Activated CD8-positive, alpha-beta T cell treated with anti-CD3 and anti-CD28 coated beads, Interleukin-2, amount 10 ng/mL, durations not matched to agents 7 days and 5 days (primary cell): ENCODE results near the gene SLC25A51. TPM values are rescaled to one million over a fixed set of nuclear protein-coding genes. Genes with fewer than 3 reads are reported as not detected.
"Not testable (repeated sequence)": the region's sequence is repeated elsewhere in the genome, so short reads cannot be mapped to it uniquely, and the experiment has no call there.

Source experiments
- ATAC-seq: fragments of 150-1000 bp; cut with Tn5 transposase; one replicate; pipeline ENCODE4 v1.10.0; 2021; ENCODE audit warnings: moderate library complexity
- CTCF ChIA-PET: fragments of 350-600 bp; sonication (Branson Sonifier 250); formaldehyde crosslinking; loops from one replicate; lab custom pipeline; 2021; ENCODE audit warnings: antibody characterized with exemption; lab: Charles Lee
- POLR2A ChIA-PET: fragments of 350-600 bp; sonication (Branson Sonifier 250); formaldehyde crosslinking; loops from one replicate; lab custom pipeline; 2021; ENCODE audit warnings: antibody characterized with exemption; lab: Charles Lee
- DNase-seq: peaks from one replicate; pipeline ENCODE4 v3.0.0-alpha.2; 2020
- H3K27ac Mint-ChIP-seq: one replicate; pipeline ENCODE4 v1.8.0; 2021; ENCODE audit warnings: mild to moderate bottlenecking, mixed read lengths
- H3K27me3 Mint-ChIP-seq: one replicate; pipeline ENCODE4 v1.8.0; 2021; ENCODE audit warnings: low read depth, mixed read lengths
- H3K36me3 Mint-ChIP-seq: one replicate; pipeline ENCODE4 v1.8.0; 2021; ENCODE audit warnings: low read depth, mixed read lengths
- H3K4me1 Mint-ChIP-seq: one replicate; pipeline ENCODE4 v1.8.0; 2021; ENCODE audit warnings: low read depth, mixed read lengths
- H3K4me3 Mint-ChIP-seq: one replicate; pipeline ENCODE4 v1.8.0; 2021; ENCODE audit warnings: mild to moderate bottlenecking, mixed read lengths
- H3K9me3 Mint-ChIP-seq: one replicate; pipeline ENCODE4 v1.8.0; 2022; ENCODE audit warnings: mixed read lengths; ENCODE audit not compliant: insufficient read depth
- total RNA-seq, 2 experiments: library from RNA; stranded (reverse); gene quantifications; one replicate each; pipeline ENCODE4 v1.2.3, GENCODE V29; 2021

SLC25A51 gene
- total RNA-seq, 2 experiments from 2014 or later, result 31.7 to 33.6 TPM

GRCh38 chr9:37887977-37888583 is 15.8 kb downstream of the SLC25A51 start:
- DNase-seq, H3K4me3 Mint-ChIP-seq, H3K9me3 Mint-ChIP-seq, H3K27ac Mint-ChIP-seq, CTCF ChIA-PET, H3K27me3 Mint-ChIP-seq, ATAC-seq, POLR2A ChIA-PET, H3K4me1 Mint-ChIP-seq: not testable (repeated sequence)
- peaks cover 47% of the 10 kb centered on the region for H3K36me3 Mint-ChIP-seq

- Mint-ChIP-seq H3K9me3 (no peaks in the 10 kb centered on the region), H3K36me3 (peaks cover 38% of the 10 kb centered on the region), H3K27me3 (no peaks in the 10 kb centered on the region), H3K27ac (no peak overlapping the region), H3K4me3 (no peak overlapping the region), H3K4me1 (peaks cover 8% of the 10 kb centered on the region)
- ATAC-seq (no peak), DNase-seq (no peak)
- CTCF ChIA-PET, result no interaction called here
- POLR2A ChIA-PET, result interaction anchor here (0.6 kb wide), 1 partner anchor 379 kb away, joined by 3 read pairs; no protein-coding TSS in a partner anchor
Measured at GRCh38 chr9:37880916-37881479, 22.9 kb downstream of the SLC25A51 start.

- DNase-seq (no peak), ATAC-seq (no peak)
- no peaks in the 10 kb centered on the region for H3K9me3 Mint-ChIP-seq
- CTCF ChIA-PET, result no interaction called here
- no peak overlapping the region for H3K4me3 Mint-ChIP-seq
- H3K36me3 Mint-ChIP-seq, result peaks cover 24% of the 10 kb centered on the region
- H3K27me3 Mint-ChIP-seq, result no peaks in the 10 kb centered on the region
- POLR2A ChIA-PET, result no interaction called here
- no peak overlapping the region for H3K27ac Mint-ChIP-seq
- no peaks in the 10 kb centered on the region for H3K4me1 Mint-ChIP-seq
Measured at GRCh38 chr9:37876376-37876775, 27.6 kb downstream of the SLC25A51 start.

- ATAC-seq (no peak), DNase-seq (no peak)
- Mint-ChIP-seq H3K4me1 (no peaks in the 10 kb centered on the region), H3K36me3 (peaks cover 14% of the 10 kb centered on the region), H3K9me3 (no peaks in the 10 kb centered on the region), H3K27me3 (no peaks in the 10 kb centered on the region), H3K4me3 (no peak overlapping the region), H3K27ac (no peak overlapping the region)
- POLR2A ChIA-PET, result no interaction called here
- CTCF ChIA-PET, result no interaction called here
Measured at GRCh38 chr9:37873955-37874354, 30.0 kb downstream of the SLC25A51 start.

GRCh38 chr9:37870799-37871176 is 33.1 kb downstream of the SLC25A51 start:
- POLR2A ChIA-PET, result interaction anchor here (0.6 kb wide), 2 partner anchors 86 to 586 kb away, joined by 3 read pairs; no protein-coding TSS in a partner anchor
- H3K9me3 Mint-ChIP-seq, result peaks cover 4% of the 10 kb centered on the region
- CTCF ChIA-PET, result interaction anchor here (1.0 kb wide), 1 partner anchor 121 kb away, joined by 3 read pairs; no protein-coding TSS in a partner anchor
- H3K27ac Mint-ChIP-seq, result no peak overlapping the region
- H3K27me3 Mint-ChIP-seq, result no peaks in the 10 kb centered on the region
- no peaks in the 10 kb centered on the region for H3K4me1 Mint-ChIP-seq
- peaks cover 7% of the 10 kb centered on the region for H3K36me3 Mint-ChIP-seq
- H3K4me3 Mint-ChIP-seq, result no peak overlapping the region
- DNase-seq (no peak), ATAC-seq (no peak)

- Mint-ChIP-seq H3K36me3 (peaks cover 7% of the 10 kb centered on the region), H3K4me1 (no peaks in the 10 kb centered on the region), H3K9me3 (peaks cover 4% of the 10 kb centered on the region), H3K27ac (no peak overlapping the region), H3K27me3 (no peaks in the 10 kb centered on the region), H3K4me3 (no peak overlapping the region)
- ChIA-PET POLR2A (interaction anchor here (0.6 kb wide), 2 partner anchors 86 to 586 kb away, joined by 3 read pairs; no protein-coding TSS in a partner anchor), CTCF (interaction anchor here (1.0 kb wide), 1 partner anchor 120 kb away, joined by 3 read pairs; no protein-coding TSS in a partner anchor)
- no peak for ATAC-seq
- no peak for DNase-seq
Measured at GRCh38 chr9:37870081-37870798, 33.7 kb downstream of the SLC25A51 start.

- Mint-ChIP-seq H3K4me1 (no peaks in the 10 kb centered on the region), H3K27me3 (no peaks in the 10 kb centered on the region), H3K4me3 (no peak overlapping the region), H3K36me3 (peaks cover 22% of the 10 kb centered on the region), H3K27ac (no peak overlapping the region), H3K9me3 (peaks cover 4% of the 10 kb centered on the region)
- no peak for ATAC-seq
- ChIA-PET CTCF (no interaction called here), POLR2A (no interaction called here)
- no peak for DNase-seq
Measured at GRCh38 chr9:37862530-37862929, 41.4 kb downstream of the SLC25A51 start.

GRCh38 chr9:37859043-37859442 is 44.9 kb downstream of the SLC25A51 start:
- ATAC-seq, result no peak
- Mint-ChIP-seq H3K4me1 (no peaks in the 10 kb centered on the region), H3K4me3 (no peak overlapping the region), H3K9me3 (no peaks in the 10 kb centered on the region), H3K36me3 (peaks cover 28% of the 10 kb centered on the region), H3K27me3 (no peaks in the 10 kb centered on the region), H3K27ac (no peak overlapping the region)
- ChIA-PET POLR2A (no interaction called here), CTCF (interaction anchor here (1.0 kb wide), 1 partner anchor 28 kb away, joined by 3 read pairs; no protein-coding TSS in a partner anchor)
- no peak for DNase-seq

GRCh38 chr9:37856551-37856950 is 47.4 kb downstream of the SLC25A51 start:
- no peaks in the 10 kb centered on the region for H3K27me3 Mint-ChIP-seq
- H3K4me1 Mint-ChIP-seq, result no peaks in the 10 kb centered on the region
- H3K9me3 Mint-ChIP-seq, result no peaks in the 10 kb centered on the region
- H3K4me3 Mint-ChIP-seq, result no peak overlapping the region
- peaks cover 23% of the 10 kb centered on the region for H3K36me3 Mint-ChIP-seq
- ChIA-PET CTCF (interaction anchor here (1.4 kb wide), 1 partner anchor 57 kb away, joined by 4 read pairs; no protein-coding TSS in a partner anchor), POLR2A (no interaction called here)
- DNase-seq (no peak), ATAC-seq (no peak)
- no peak overlapping the region for H3K27ac Mint-ChIP-seq

GRCh38 chr9:37852222-37852621 is 51.7 kb downstream of the SLC25A51 start:
- Mint-ChIP-seq H3K36me3 (peaks cover 20% of the 10 kb centered on the region), H3K4me1 (no peaks in the 10 kb centered on the region), H3K9me3 (no peaks in the 10 kb centered on the region), H3K27ac (no peak overlapping the region), H3K4me3 (no peak overlapping the region), H3K27me3 (no peaks in the 10 kb centered on the region)
- no peak for DNase-seq
- ChIA-PET CTCF (no interaction called here), POLR2A (no interaction called here)
- ATAC-seq, result no peak

GRCh38 chr9:37840560-37841194 is 63.2 kb downstream of the SLC25A51 start:
- Mint-ChIP-seq H3K9me3 (no peaks in the 10 kb centered on the region), H3K4me1 (no peaks in the 10 kb centered on the region), H3K36me3 (peaks cover 7% of the 10 kb centered on the region), H3K4me3 (no peak overlapping the region), H3K27me3 (no peaks in the 10 kb centered on the region), H3K27ac (no peak overlapping the region)
- CTCF ChIA-PET, result no interaction called here
- POLR2A ChIA-PET, result no interaction called here
- DNase-seq, result no peak
- no peak for ATAC-seq
